ENCODE data around the gene ANKRD22.

GRCh38 chr10:88879534-88880281, 28.1 kb upstream of the ANKRD22 start, which contains the start of gene STAMBPL1:
- 0 out of 2 replicates have a peak, but pooled peaks have one; percentile 11 for TF ChIP-seq POLR2A (IDR thresholded peaks at IDR 0.05; ENCODE audit: low read depth, low read length)
- no peak for TF ChIP-seq SPI1 (IDR thresholded peaks at IDR 0.05; ENCODE audit: low read depth, low read length)
- no peak; the same call in none of the 2 replicates for TF ChIP-seq POLR2AphosphoS5 (IDR thresholded peaks at IDR 0.05; ENCODE audit: low read depth, low read length)
- TF ChIP-seq TAF1 (IDR thresholded peaks at IDR 0.05; ENCODE audit: low read depth, low read length) = peak; percentile 48; the same call in 1 of the 2 replicates
